Peyer's patch (tissue), 4 donors: ENCODE results near the gene RENBP. TPM values are rescaled to one million over a fixed set of nuclear protein-coding genes. Genes with fewer than 3 reads are reported as not detected.

ENCODE experiments used
- DNase-seq, 3 donors: peaks; one replicate each; pipeline ENCODE4 v3.0.0-alpha.2; 2017 to 2019
- H3K27ac ChIP-seq, 4 donors: fragments of 200-600 bp; sonication (generic); one replicate each; pipeline ENCODE4 v1.5.1; 2016 to 2019
- H3K27me3 ChIP-seq, 2 donors: fragments of 200-600 bp; sonication (generic); one replicate each; pipeline ENCODE4 v1.5.1; 2019
- H3K36me3 ChIP-seq, 3 donors: fragments of 200-600 bp; sonication (generic); one replicate each; pipeline ENCODE4 v1.5.1; 2016 to 2019
- H3K4me1 ChIP-seq, 4 donors: fragments of 200-600 bp; sonication (generic); one replicate each; pipeline ENCODE4 v1.5.1; 2016 to 2019
- H3K4me3 ChIP-seq, 4 donors: fragments of 200-600 bp; sonication (generic); 1 replicate in 3 of 4; 2 replicates in 1 of 4; pipeline ENCODE4 v1.5.1; 2016 to 2019; ENCODE audit warnings: mild to moderate bottlenecking in 1 of 4
- H3K9me3 ChIP-seq, 4 donors: fragments of 200-600 bp; sonication (generic); one replicate each; pipeline ENCODE4 v1.5.1; 2016 to 2019; ENCODE audit warnings: mild to moderate bottlenecking in 1 of 4
- POLR2A ChIP-seq, 2 donors: fragments of 450-650 bp; IDR thresholded peaks; one replicate each; pipeline ENCODE4 v1.5.1; 2017; ENCODE audit warnings: antibody characterized with exemption in 2 of 2, mild to moderate bottlenecking in 2 of 2, moderate library complexity in 2 of 2
- total RNA-seq, 4 donors: library from RNA; depleted of rRNA; stranded (reverse); fragments of >200 nt; gene quantifications; one replicate each; pipeline ENCODE4 v1.1.0, GENCODE V29; 2016
- TF ChIP-seq, protein P1 (sequence below), 6 experiments: fragments of 450-650 bp in 4 of 6; fragments of 200-600 bp in 2 of 6; sonication (generic) in 1 of 6; IDR thresholded peaks; one replicate each; pipeline ENCODE4 v1.5.1; 2017 to 2019; ENCODE audit warnings: antibody characterized with exemption in 6 of 6, mild to moderate bottlenecking in 3 of 6, moderate library complexity in 1 of 6

Gene RENBP
- total RNA-seq, 4 donors from 2014 or later: 4.9 to 13.3 (median 9.4) TPM

DNA sequence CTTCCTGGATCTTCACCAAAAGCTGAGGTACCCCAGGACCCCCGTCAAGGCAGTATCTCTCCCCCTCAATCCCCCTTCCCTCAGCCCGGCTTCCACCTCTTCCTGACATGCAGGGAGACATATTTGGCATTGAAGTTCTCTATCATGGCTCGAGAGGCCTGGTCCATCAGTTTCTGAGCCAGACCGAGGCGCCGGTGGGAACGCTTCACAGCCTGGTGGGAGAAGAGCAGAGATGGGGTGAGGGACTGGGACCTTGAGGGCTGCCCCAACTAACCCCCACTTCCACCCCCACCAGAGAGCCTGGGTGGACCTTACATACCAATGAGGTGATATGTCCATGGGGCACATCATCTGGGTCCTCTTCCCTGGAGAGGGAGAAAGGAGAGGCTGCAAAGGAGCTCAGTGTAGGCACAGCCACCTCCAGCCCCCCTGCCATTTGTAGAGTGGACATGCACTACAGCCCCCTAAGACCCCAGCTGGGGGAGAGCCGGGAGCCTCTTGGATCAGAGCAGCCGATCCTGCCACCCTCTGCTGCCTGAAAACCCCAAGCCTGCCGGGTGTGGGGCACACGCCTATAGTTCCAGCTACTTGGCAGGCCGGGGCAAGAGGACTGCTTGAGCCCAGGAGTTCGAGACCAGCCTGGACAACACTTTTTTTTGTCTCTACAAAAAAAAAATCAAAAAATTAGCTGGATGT lies 12.1 kb downstream of the RENBP start:
- no peak for TF ChIP-seq POLR2A (IDR thresholded peaks at IDR 0.05)
- TF ChIP-seq, protein P1, sequence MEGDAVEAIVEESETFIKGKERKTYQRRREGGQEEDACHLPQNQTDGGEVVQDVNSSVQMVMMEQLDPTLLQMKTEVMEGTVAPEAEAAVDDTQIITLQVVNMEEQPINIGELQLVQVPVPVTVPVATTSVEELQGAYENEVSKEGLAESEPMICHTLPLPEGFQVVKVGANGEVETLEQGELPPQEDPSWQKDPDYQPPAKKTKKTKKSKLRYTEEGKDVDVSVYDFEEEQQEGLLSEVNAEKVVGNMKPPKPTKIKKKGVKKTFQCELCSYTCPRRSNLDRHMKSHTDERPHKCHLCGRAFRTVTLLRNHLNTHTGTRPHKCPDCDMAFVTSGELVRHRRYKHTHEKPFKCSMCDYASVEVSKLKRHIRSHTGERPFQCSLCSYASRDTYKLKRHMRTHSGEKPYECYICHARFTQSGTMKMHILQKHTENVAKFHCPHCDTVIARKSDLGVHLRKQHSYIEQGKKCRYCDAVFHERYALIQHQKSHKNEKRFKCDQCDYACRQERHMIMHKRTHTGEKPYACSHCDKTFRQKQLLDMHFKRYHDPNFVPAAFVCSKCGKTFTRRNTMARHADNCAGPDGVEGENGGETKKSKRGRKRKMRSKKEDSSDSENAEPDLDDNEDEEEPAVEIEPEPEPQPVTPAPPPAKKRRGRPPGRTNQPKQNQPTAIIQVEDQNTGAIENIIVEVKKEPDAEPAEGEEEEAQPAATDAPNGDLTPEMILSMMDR (IDR thresholded peaks at IDR 0.05): no peak
- Histone ChIP-seq H3K9me3 (no peaks in the 10 kb centered on the region), H3K4me1 (peaks cover 0 to 25% (median 6%) of the 10 kb centered on the region in 4 donors), H3K4me3 (no peak overlapping the region), H3K27ac (no peak overlapping the region), H3K36me3 (peaks cover 0 to 21% (median 0%) of the 10 kb centered on the region in 3 donors), H3K27me3 (no peaks in the 10 kb centered on the region)
- no peak for DNase-seq

DNA sequence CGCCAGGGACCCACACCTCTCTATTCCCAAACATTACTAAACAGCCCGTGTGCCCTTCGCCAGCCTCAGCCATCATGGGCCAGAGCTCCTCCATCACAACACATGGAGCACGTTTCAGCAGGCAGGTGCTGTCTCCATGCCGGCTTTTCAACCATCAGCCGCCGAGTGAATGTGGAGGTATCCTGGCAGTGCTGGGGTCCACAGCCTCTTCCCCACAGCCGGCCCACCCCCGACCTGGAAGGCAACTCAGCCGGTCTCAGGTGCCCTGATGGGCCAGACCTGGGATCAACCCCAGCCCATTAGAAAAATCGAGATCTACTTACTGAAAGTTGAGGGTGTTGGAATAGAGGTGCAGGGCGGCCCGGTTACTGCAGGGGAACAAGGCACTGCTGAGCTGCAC lies 12.7 kb downstream of the RENBP start:
- H3K9me3 ChIP-seq: no peaks in the 10 kb centered on the region
- H3K27me3 ChIP-seq: no peaks in the 10 kb centered on the region
- no peak for TF ChIP-seq POLR2A (IDR thresholded peaks at IDR 0.05)
- TF ChIP-seq, protein P1 (IDR thresholded peaks at IDR 0.05): no peak
- peaks cover 0 to 21% (median 0%) of the 10 kb centered on the region in 3 donors for H3K36me3 ChIP-seq
- no peak overlapping the region for H3K27ac ChIP-seq
- no peak overlapping the region for H3K4me3 ChIP-seq
- peaks cover 0 to 31% (median 9%) of the 10 kb centered on the region in 4 donors for H3K4me1 ChIP-seq
- DNase-seq: no peak

DNA sequence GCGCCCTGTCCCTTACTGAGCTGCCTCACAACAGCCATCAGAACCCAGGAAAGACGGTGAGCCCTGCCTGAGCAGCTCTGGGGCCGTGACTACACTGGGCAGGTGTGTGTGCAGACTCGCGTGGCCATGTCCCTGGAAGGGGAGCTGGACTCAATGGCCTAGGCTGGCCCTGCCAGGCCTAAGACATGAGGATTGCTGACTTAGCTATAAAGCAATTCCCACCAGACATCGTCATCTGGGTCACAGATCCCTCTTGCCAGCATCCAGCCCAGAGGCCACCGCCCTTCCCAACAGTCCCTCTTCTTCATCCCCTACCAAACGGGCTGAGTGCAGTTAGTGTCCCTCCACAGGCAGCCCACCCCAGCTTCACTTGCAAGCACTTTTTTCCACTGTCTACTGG lies 13.3 kb downstream of the RENBP start:
- peaks cover 0 to 37% (median 11%) of the 10 kb centered on the region in 4 donors for H3K4me1 ChIP-seq
- no peak overlapping the region for H3K4me3 ChIP-seq

DNA sequence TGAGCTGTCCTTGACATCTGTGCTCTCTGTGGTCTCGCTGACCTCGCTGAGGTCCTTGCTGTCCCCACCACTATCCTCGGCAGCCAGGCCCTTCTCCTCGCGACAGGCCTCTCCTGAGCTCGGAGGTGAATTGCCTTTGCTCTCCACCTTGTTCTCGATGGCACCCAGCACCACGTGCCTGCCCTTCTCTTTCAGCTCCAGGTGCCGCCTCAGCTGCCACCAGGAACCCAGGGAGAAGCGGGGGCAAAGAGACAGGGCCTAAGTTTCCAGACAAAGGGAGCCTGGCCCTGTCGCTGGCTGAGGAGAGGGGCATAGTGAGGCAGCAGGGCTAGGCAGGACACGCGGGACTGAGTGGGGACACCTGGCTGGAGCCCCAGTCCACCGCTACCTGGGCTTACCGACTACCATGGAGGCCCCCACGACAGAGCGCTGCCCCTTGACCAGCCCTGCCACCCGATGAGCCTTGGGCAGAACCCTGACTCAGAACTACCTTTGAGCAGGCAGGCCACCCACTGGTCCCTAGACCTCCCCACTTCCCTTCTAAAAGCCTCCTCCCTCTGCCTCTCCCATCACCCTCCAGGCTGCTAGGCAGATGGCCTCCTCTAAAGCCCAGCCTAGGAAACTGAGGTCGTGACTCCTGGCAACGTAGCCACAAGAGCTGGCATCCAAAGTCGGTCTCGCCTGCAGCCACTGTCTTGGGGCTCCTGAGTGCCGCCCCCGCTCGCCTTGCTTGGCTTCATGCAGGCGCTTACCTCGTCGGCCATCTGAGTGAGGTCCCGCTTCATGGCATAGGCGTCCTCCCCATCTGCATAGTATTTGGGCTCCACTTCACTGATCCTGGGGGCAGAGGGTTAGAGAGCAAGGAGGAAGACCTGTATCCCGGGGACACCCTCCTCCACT lies 14.2 kb downstream of the RENBP start:
- Histone ChIP-seq H3K27me3 (no peaks in the 10 kb centered on the region), H3K9me3 (no peaks in the 10 kb centered on the region), H3K36me3 (peaks cover 0 to 21% (median 0%) of the 10 kb centered on the region in 3 donors), H3K27ac (no peak overlapping the region), H3K4me1 (peaks cover 0 to 32% (median 12%) of the 10 kb centered on the region in 4 donors), H3K4me3 (no peak overlapping the region)
- no peak for DNase-seq
- TF ChIP-seq, protein P1 (IDR thresholded peaks at IDR 0.05): no peak
- no peak for TF ChIP-seq POLR2A (IDR thresholded peaks at IDR 0.05)

More for the DNA sequence above, 13.3 kb downstream of the RENBP start:
- Histone ChIP-seq H3K9me3 (no peaks in the 10 kb centered on the region), H3K36me3 (peaks cover 0 to 21% (median 0%) of the 10 kb centered on the region in 3 donors), H3K27ac (no peak overlapping the region), H3K27me3 (no peaks in the 10 kb centered on the region)
- no peak for DNase-seq
- TF ChIP-seq, protein P1 (IDR thresholded peaks at IDR 0.05): no peak
- no peak for TF ChIP-seq POLR2A (IDR thresholded peaks at IDR 0.05)

DNA sequence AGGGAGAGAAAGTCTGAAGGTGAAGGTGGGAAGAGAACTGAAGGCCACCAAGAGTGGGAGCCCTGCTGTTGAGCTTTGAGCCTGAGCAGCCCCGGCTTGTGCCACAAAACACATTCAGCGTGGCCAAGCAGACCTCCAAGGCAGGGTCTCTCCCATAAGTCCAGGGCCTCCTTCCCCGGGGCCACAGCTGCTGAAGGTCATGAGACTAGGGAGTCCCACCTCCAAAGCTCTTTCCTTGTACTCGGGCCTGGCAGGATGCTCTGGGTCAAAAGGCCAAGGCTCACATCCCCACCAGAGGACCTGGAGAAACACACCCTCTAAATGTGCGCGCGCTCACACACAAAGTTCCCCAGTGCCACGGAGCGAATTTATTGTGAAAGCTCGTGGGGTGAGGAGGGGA lies 14.9 kb downstream of the RENBP start:
- Histone ChIP-seq H3K27ac (peak overlapping the region in 3 of 4 donors; percentile 66 to 96 (median 95)), H3K27me3 (no peaks in the 10 kb centered on the region), H3K4me3 (no peak overlapping the region), H3K36me3 (peaks cover 0 to 21% (median 0%) of the 10 kb centered on the region in 3 donors), H3K9me3 (no peaks in the 10 kb centered on the region), H3K4me1 (peaks cover 0 to 31% (median 12%) of the 10 kb centered on the region in 4 donors)
- DNase-seq: no peak
- TF ChIP-seq POLR2A (IDR thresholded peaks at IDR 0.05): no peak
